Pancreas (tissue), 10 donors: ENCODE measurements around the gene LRCOL1. TPM values are rescaled to one million over a fixed set of nuclear protein-coding genes. Genes with fewer than 3 reads are reported as not detected.
"Not testable (repeated sequence)": the region's sequence is repeated elsewhere in the genome, so short reads cannot be mapped to it uniquely, and the experiment has no call there.

ENCODE experiments used
- ATAC-seq, 4 donors: fragments of 200-7000 bp; cut with Tn5 transposase; one replicate each; pipeline versions ENCODE4 v1.8.0 to v1.9.1; 2020; ENCODE audit warnings: mild to moderate bottlenecking in 4 of 4, moderate library complexity in 4 of 4
- DNase-seq, 6 donors: peaks; one replicate each; pipeline ENCODE4 v3.0.0-alpha.2; 2020
- FAIRE-seq: peaks from 2 replicates; lab custom pipeline; 2012; peaks lifted over from hg19 to GRCh38; lab: Jason Lieb, UNC
- H3K27ac ChIP-seq, 4 donors: fragments of 200-600 bp; sonication (generic); 1 replicate in 3 of 4; 2 replicates in 1 of 4; pipeline versions ENCODE4 v1.5.0 to v1.8.0; 2020
- H3K27me3 ChIP-seq, 4 donors: fragments of 200-600 bp; one replicate each; pipeline ENCODE4 v1.8.0; 2021
- H3K36me3 ChIP-seq, 3 donors: fragments of 200-600 bp; sonication (generic) in 1 of 3; one replicate each; pipeline versions ENCODE4 v1.5.0 to v1.8.0; 2020 to 2021
- H3K4me1 ChIP-seq, 3 donors: fragments of 200-600 bp; one replicate each; pipeline ENCODE4 v1.8.0; 2021
- H3K4me3 ChIP-seq, 4 donors: fragments of 200-600 bp; sonication (generic) in 2 of 4; one replicate each; pipeline versions ENCODE4 v1.5.0 to v1.8.0; 2020 to 2021
- H3K9me3 ChIP-seq, 4 donors: fragments of 200-600 bp; one replicate each; pipeline ENCODE4 v1.8.0; 2021
- CTCF ChIP-seq, 4 donors: fragments of 200-600 bp; sonication (generic) in 3 of 4; IDR thresholded peaks; one replicate each; pipeline versions ENCODE4 v1.5.0 to v1.8.0; 2021; ENCODE audit warnings: antibody characterized with exemption in 4 of 4
- WGBS, 2 donors: extraction: QIAGEN DNeasy Blood & Tissue Kit; methylation state at CpG; one replicate each; pipeline ENCODE4 v1.1.7; 2013; 5-methylcytosine and 5-hydroxymethylcytosine counted together
- intact Hi-C, 3 donors: fragments of 100-400 bp; cut with DNase I; formaldehyde crosslinking; loops; one replicate each; pipeline versions ENCODE4 v1.11.1 to v1.14.2; 2022
- polyA plus RNA-seq, 2 donors: library from polyadenylated mRNA; stranded (reverse); fragments of 200-250 nt; gene quantifications; one replicate each; pipeline ENCODE4 v1.2.3, GENCODE V29; 2013
- total RNA-seq, 6 donors: library from RNA; stranded (reverse); fragmentation: NEBNext Ultra II Directional in 4 of 6; extraction: Animal tissue kit (Norgen Biotek cat#: 25700) in 4 of 6; gene quantifications; one replicate each; pipeline versions ENCODE4 v1.2.1 to v1.2.4, GENCODE V29; 2021 to 2023
- donor health status: healthy with polysubstance abuse.
- donor health status: DM: no; HTN: no; CAD: no; lungs with moderate emphysema.
- donor health status: DM: no; HTN: no; CAD: no.
- donor health status: control.
- donor health status: control.
- donor health status: Bipolar disorder and iron deficiency.
- donor health status: DM: yes; HTN: yes; CAD: no.
- donor health status: DM: no; HTN: no; CAD: no.
- donor health status: DM: no; HTN: no; CAD: no.
- donor health status: DM: yes; HTN: yes; CAD: no.

Gene LRCOL1
- total and polyA plus RNA-seq, 8 donors = 0.21 TPM; not detected in 7

- WGBS, 2 donors = 21 to 30% methylated on average over 54 to 67 of the region's 67 CpGs
- Histone ChIP-seq H3K4me3 (peak overlapping the region in 1 of 4 donors; percentile 17), H3K4me1 (peaks cover 0 to 7% (median 0%) of the 10 kb centered on the region in 3 donors), H3K36me3 (no peaks in the 10 kb centered on the region), H3K27ac (peak overlapping the region in 1 of 4 donors; percentile 8), H3K9me3 (no peaks in the 10 kb centered on the region), H3K27me3 (peaks cover 0 to 29% (median 3%) of the 10 kb centered on the region in 4 donors)
- FAIRE-seq (no peak), DNase-seq (peak in 1 of 6 donors; percentile 78), ATAC-seq (no peak)
- TF ChIP-seq CTCF (IDR thresholded peaks at IDR 0.05) = no peak
- intact Hi-C loops = no loop called here
Measured at GRCh38 chr12:132603240-132604150, 6.9 kb downstream of the LRCOL1 start.

- peaks cover 0 to 7% (median 0%) of the 10 kb centered on the region in 3 donors for H3K4me1 ChIP-seq
- 19 to 30% methylated on average over 29 of the region's 29 CpGs for WGBS, 2 donors
- no peak for TF ChIP-seq CTCF (IDR thresholded peaks at IDR 0.05)
- no peaks in the 10 kb centered on the region for H3K36me3 ChIP-seq
- peaks cover 0 to 29% (median 3%) of the 10 kb centered on the region in 4 donors for H3K27me3 ChIP-seq
- ATAC-seq (no peak), DNase-seq (peak in 1 of 6 donors; percentile 68), FAIRE-seq (no peak)
- no peaks in the 10 kb centered on the region for H3K9me3 ChIP-seq
- no peak overlapping the region for H3K27ac ChIP-seq
- intact Hi-C loops = no loop called here
- no peak overlapping the region for H3K4me3 ChIP-seq
Measured at GRCh38 chr12:132602572-132603239, 7.7 kb downstream of the LRCOL1 start.

- intact Hi-C loops = no loop called here
- Histone ChIP-seq H3K36me3 (no peaks in the 10 kb centered on the region), H3K4me3 (peak overlapping the region in 1 of 4 donors; percentile 34), H3K27ac (no peak overlapping the region), H3K9me3 (no peaks in the 10 kb centered on the region), H3K4me1 (peaks cover 0 to 7% (median 0%) of the 10 kb centered on the region in 3 donors), H3K27me3 (peaks cover 0 to 23% (median 3%) of the 10 kb centered on the region in 4 donors)
- no peak for ATAC-seq
- DNase-seq = peak in 1 of 6 donors; percentile 63
- TF ChIP-seq CTCF (IDR thresholded peaks at IDR 0.05) = no peak
- WGBS, 2 donors = 55 to 64% methylated on average over 31 of the region's 31 CpGs
- no peak for FAIRE-seq
Measured at GRCh38 chr12:132601171-132601883, 9.1 kb downstream of the LRCOL1 start.

- ATAC-seq (peak; percentile 67 to 88 (median 84)), DNase-seq (peak in 3 of 6 donors; percentile 54 to 83 (median 71)), FAIRE-seq (no peak)
- intact Hi-C loops = no loop called here
- Histone ChIP-seq H3K27me3 (peaks cover 0 to 13% (median 3%) of the 10 kb centered on the region in 4 donors), H3K4me3 (peak overlapping the region in 2 of 4 donors; percentile 23 to 34), H3K9me3 (no peaks in the 10 kb centered on the region), H3K36me3 (no peaks in the 10 kb centered on the region), H3K4me1 (peaks cover 0 to 7% (median 0%) of the 10 kb centered on the region in 3 donors), H3K27ac (no peak overlapping the region)
- 19% methylated on average over 45 of the region's 45 CpGs for WGBS, 2 donors
- peak in 3 of 4 donors; percentile 26 to 40 (median 27) for TF ChIP-seq CTCF (IDR thresholded peaks at IDR 0.05)
Measured at GRCh38 chr12:132600048-132601032, 10.0 kb downstream of the LRCOL1 start.

GRCh38 chr12:132599502-132599901, 10.9 kb downstream of the LRCOL1 start:
- H3K36me3 ChIP-seq, H3K4me3 ChIP-seq, H3K9me3 ChIP-seq, H3K27me3 ChIP-seq, H3K4me1 ChIP-seq, ATAC-seq, FAIRE-seq, H3K27ac ChIP-seq, intact Hi-C loops: not testable (repeated sequence)
- peak in 1 of 6 donors; percentile 20 for DNase-seq
- WGBS, 2 donors = 66 to 72% methylated on average over 6 of the region's 6 CpGs
